BE2C (cell line): Measurements from ENCODE around the gene WSB1.

Experiments used
- DNase-seq: peaks from one replicate; pipeline ENCODE4 v3.0.0-alpha.2; 2020
- H3K27me3 ChIP-seq: fragments of 250-450 bp; sonication (Bioruptor Pico); 2 replicates; pipeline ENCODE4 v1.5.1; 2020; ENCODE audit warnings: mild to moderate bottlenecking
- H3K36me3 ChIP-seq: fragments of 250-450 bp; sonication (Bioruptor Pico); 2 replicates; pipeline ENCODE4 v1.5.1; 2020; ENCODE audit warnings: mild to moderate bottlenecking
- H3K4me1 ChIP-seq: fragments of 250-450 bp; sonication (Bioruptor Pico); 2 replicates; pipeline ENCODE4 v1.5.1; 2020
- H3K4me3 ChIP-seq: 2 replicates; pipeline ENCODE4 v1.5.1; 2011; ENCODE audit warnings: low read depth, low read length
- H3K9me3 ChIP-seq: fragments of 250-450 bp; sonication (Bioruptor Pico); 2 replicates; pipeline ENCODE4 v1.5.1; 2020
- CTCF ChIP-seq: IDR thresholded peaks from 2 replicates; pipeline ENCODE4 v1.5.1; 2012; ENCODE audit warnings: mild to moderate bottlenecking, low read depth, low read length

Gene WSB1

GRCh38 chr17:27294689-27295630, 1.0 kb downstream of the WSB1 start:
- H3K4me1 ChIP-seq, result no peaks in the 10 kb centered on the region
- no peak for TF ChIP-seq CTCF
- H3K4me3 ChIP-seq, result peak overlapping the region; percentile 84
- no peaks in the 10 kb centered on the region for H3K36me3 ChIP-seq
- peak; percentile 15 for DNase-seq
- H3K27me3 ChIP-seq, result no peaks in the 10 kb centered on the region
- no peaks in the 10 kb centered on the region for H3K9me3 ChIP-seq

GRCh38 chr17:27295945-27296344, 2.0 kb downstream of the WSB1 start:
- no peak for DNase-seq

GRCh38 chr17:27296428-27296979, 2.6 kb downstream of the WSB1 start:
- TF ChIP-seq CTCF, result no peak
- Histone ChIP-seq H3K27me3 (no peaks in the 10 kb centered on the region), H3K36me3 (no peaks in the 10 kb centered on the region), H3K4me1 (no peaks in the 10 kb centered on the region), H3K9me3 (no peaks in the 10 kb centered on the region), H3K4me3 (peak overlapping the region; percentile 84)
- DNase-seq, result no peak

More at GRCh38 chr17:27295945-27296344, 2.0 kb downstream of the WSB1 start:
- H3K4me1 ChIP-seq, result no peaks in the 10 kb centered on the region
- TF ChIP-seq CTCF, result no peak
- no peaks in the 10 kb centered on the region for H3K9me3 ChIP-seq
- H3K4me3 ChIP-seq, result peak overlapping the region; percentile 84
- no peaks in the 10 kb centered on the region for H3K27me3 ChIP-seq
- no peaks in the 10 kb centered on the region for H3K36me3 ChIP-seq

- no peak overlapping the region for H3K4me3 ChIP-seq
- no peak for TF ChIP-seq CTCF
- no peaks in the 10 kb centered on the region for H3K9me3 ChIP-seq
- no peaks in the 10 kb centered on the region for H3K4me1 ChIP-seq
- H3K36me3 ChIP-seq, result no peaks in the 10 kb centered on the region
- no peak for DNase-seq
- no peaks in the 10 kb centered on the region for H3K27me3 ChIP-seq
Observed at GRCh38 chr17:27299384-27300049, 5.6 kb downstream of the WSB1 start.

GRCh38 chr17:27303734-27304133, 9.8 kb downstream of the WSB1 start:
- Histone ChIP-seq H3K4me3 (no peak overlapping the region), H3K27me3 (no peaks in the 10 kb centered on the region), H3K9me3 (no peaks in the 10 kb centered on the region), H3K4me1 (no peaks in the 10 kb centered on the region), H3K36me3 (peaks cover 3% of the 10 kb centered on the region; the same call in 1 of the 2 replicates)
- DNase-seq, result no peak
- TF ChIP-seq CTCF, result no peak
